Astrocyte (in vitro differentiated cells and primary cell): ENCODE results near the gene NSD1. TPM values are rescaled to one million over a fixed set of nuclear protein-coding genes. Genes with fewer than 3 reads are reported as not detected.

ENCODE experiments used
- DNase-seq: peaks from one replicate; pipeline ENCODE4 v3.0.0-alpha.2; 2010; ENCODE audit warnings: low read depth
- FAIRE-seq: peaks from 2 replicates; lab custom pipeline; 2011; peaks lifted over from hg19 to GRCh38; lab: Jason Lieb, UNC
- H2AFZ ChIP-seq: 2 replicates; pipeline ENCODE4 v1.6.0; 2012; ENCODE audit warnings: low read depth, low read length, inconsistent platforms
- H3K27ac ChIP-seq: 2 replicates; pipeline ENCODE4 v1.5.1; 2011; ENCODE audit warnings: low read depth, low read length, inconsistent platforms
- H3K27me3 ChIP-seq: 2 replicates; pipeline ENCODE4 v1.6.0; 2011; ENCODE audit warnings: low read length, inconsistent platforms; ENCODE audit not compliant: insufficient read depth
- H3K36me3 ChIP-seq: 2 replicates; pipeline ENCODE4 v1.5.1; 2011; ENCODE audit warnings: low read length, inconsistent platforms; ENCODE audit not compliant: insufficient read depth
- H3K4me1 ChIP-seq: 2 replicates; pipeline ENCODE4 v1.5.1; 2011; ENCODE audit warnings: low read length, inconsistent platforms; ENCODE audit not compliant: insufficient read depth
- H3K4me2 ChIP-seq: 2 replicates; pipeline ENCODE4 v1.6.0; 2012; ENCODE audit warnings: low read length, inconsistent platforms
- H3K4me3 ChIP-seq: 2 replicates; pipeline ENCODE4 v1.5.1; 2011; ENCODE audit warnings: low read depth, mild to moderate bottlenecking, low read length, inconsistent platforms; ENCODE audit not compliant: insufficient read depth
- H3K79me2 ChIP-seq: 2 replicates; pipeline ENCODE4 v1.6.0; 2012; ENCODE audit warnings: mild to moderate bottlenecking, low read length, inconsistent platforms; ENCODE audit not compliant: insufficient read depth
- H3K9ac ChIP-seq: 2 replicates; pipeline ENCODE4 v1.6.0; 2012; ENCODE audit warnings: mild to moderate bottlenecking, low read length, inconsistent platforms
- H3K9me3 ChIP-seq: 2 replicates; pipeline ENCODE4 v1.5.1; 2012; ENCODE audit warnings: low read depth, mild to moderate bottlenecking, low read length, inconsistent platforms; ENCODE audit not compliant: insufficient read depth
- H4K20me1 ChIP-seq: 2 replicates; pipeline ENCODE4 v1.6.0; 2012; ENCODE audit warnings: low read length, inconsistent platforms; ENCODE audit not compliant: insufficient read depth
- H3K27ac Mint-ChIP-seq: one replicate; pipeline ENCODE4 v1.8.0; 2021; ENCODE audit warnings: mild to moderate bottlenecking, mixed read lengths; ENCODE audit not compliant: unreplicated experiment
- H3K27me3 Mint-ChIP-seq: one replicate; pipeline ENCODE4 v1.8.0; 2021; ENCODE audit warnings: low read depth, mixed read lengths; ENCODE audit not compliant: unreplicated experiment
- H3K36me3 Mint-ChIP-seq: one replicate; pipeline ENCODE4 v1.8.0; 2021; ENCODE audit warnings: low read depth, mixed read lengths; ENCODE audit not compliant: unreplicated experiment
- H3K4me1 Mint-ChIP-seq: one replicate; pipeline ENCODE4 v1.8.0; 2021; ENCODE audit warnings: low read depth, mixed read lengths; ENCODE audit not compliant: unreplicated experiment
- H3K4me3 Mint-ChIP-seq: one replicate; pipeline ENCODE4 v1.8.0; 2021; ENCODE audit warnings: mild to moderate bottlenecking, moderate library complexity, mixed read lengths; ENCODE audit not compliant: unreplicated experiment
- H3K9me3 Mint-ChIP-seq: one replicate; pipeline ENCODE4 v1.8.0; 2021; ENCODE audit warnings: mild to moderate bottlenecking, mixed read lengths; ENCODE audit not compliant: unreplicated experiment
- EZH2 ChIP-seq: IDR thresholded peaks from 2 replicates; pipeline ENCODE4 v1.6.1; 2012; ENCODE audit warnings: mild to moderate bottlenecking, low read length, inconsistent platforms; ENCODE audit not compliant: insufficient read depth
- total RNA-seq: library from RNA; stranded (reverse); gene quantifications from 2 replicates; pipeline ENCODE4 v1.2.1, GENCODE V29; 2021
- TF ChIP-seq, protein P1 (sequence below): IDR thresholded peaks from 2 replicates; pipeline ENCODE4 v1.5.1; 2011; ENCODE audit warnings: low read depth, mild to moderate bottlenecking, inconsistent platforms, low read length, moderate library complexity; ENCODE audit not compliant: insufficient read depth

Gene NSD1
- total RNA-seq, 1 donor from 2014 or later = 71.9 TPM

GRCh38 chr5:177306674-177307543 lies 173.3 kb downstream of the NSD1 start:
- Histone ChIP-seq H3K36me3 (peaks cover 10% of the 10 kb centered on the region), H3K4me1 (peaks cover 39% of the 10 kb centered on the region), H3K4me2 (no peak overlapping the region), H3K27ac (no peak overlapping the region), H2AFZ (no peak overlapping the region), H4K20me1 (peaks cover 59% of the 10 kb centered on the region), H3K79me2 (peaks cover 65% of the 10 kb centered on the region), H3K9me3 (no peaks in the 10 kb centered on the region), H3K27me3 (no peaks in the 10 kb centered on the region), H3K9ac (no peak overlapping the region), H3K4me3 (no peak overlapping the region)
- DNase-seq (no peak), FAIRE-seq (no peak)
- TF ChIP-seq, protein P1, sequence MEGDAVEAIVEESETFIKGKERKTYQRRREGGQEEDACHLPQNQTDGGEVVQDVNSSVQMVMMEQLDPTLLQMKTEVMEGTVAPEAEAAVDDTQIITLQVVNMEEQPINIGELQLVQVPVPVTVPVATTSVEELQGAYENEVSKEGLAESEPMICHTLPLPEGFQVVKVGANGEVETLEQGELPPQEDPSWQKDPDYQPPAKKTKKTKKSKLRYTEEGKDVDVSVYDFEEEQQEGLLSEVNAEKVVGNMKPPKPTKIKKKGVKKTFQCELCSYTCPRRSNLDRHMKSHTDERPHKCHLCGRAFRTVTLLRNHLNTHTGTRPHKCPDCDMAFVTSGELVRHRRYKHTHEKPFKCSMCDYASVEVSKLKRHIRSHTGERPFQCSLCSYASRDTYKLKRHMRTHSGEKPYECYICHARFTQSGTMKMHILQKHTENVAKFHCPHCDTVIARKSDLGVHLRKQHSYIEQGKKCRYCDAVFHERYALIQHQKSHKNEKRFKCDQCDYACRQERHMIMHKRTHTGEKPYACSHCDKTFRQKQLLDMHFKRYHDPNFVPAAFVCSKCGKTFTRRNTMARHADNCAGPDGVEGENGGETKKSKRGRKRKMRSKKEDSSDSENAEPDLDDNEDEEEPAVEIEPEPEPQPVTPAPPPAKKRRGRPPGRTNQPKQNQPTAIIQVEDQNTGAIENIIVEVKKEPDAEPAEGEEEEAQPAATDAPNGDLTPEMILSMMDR = no peak
- TF ChIP-seq EZH2 = no peak
- Mint-ChIP-seq H3K36me3 (peaks cover 23% of the 10 kb centered on the region), H3K4me3 (no peak overlapping the region), H3K4me1 (peaks cover 20% of the 10 kb centered on the region), H3K9me3 (no peaks in the 10 kb centered on the region), H3K27me3 (no peaks in the 10 kb centered on the region), H3K27ac (no peak overlapping the region)

DNA sequence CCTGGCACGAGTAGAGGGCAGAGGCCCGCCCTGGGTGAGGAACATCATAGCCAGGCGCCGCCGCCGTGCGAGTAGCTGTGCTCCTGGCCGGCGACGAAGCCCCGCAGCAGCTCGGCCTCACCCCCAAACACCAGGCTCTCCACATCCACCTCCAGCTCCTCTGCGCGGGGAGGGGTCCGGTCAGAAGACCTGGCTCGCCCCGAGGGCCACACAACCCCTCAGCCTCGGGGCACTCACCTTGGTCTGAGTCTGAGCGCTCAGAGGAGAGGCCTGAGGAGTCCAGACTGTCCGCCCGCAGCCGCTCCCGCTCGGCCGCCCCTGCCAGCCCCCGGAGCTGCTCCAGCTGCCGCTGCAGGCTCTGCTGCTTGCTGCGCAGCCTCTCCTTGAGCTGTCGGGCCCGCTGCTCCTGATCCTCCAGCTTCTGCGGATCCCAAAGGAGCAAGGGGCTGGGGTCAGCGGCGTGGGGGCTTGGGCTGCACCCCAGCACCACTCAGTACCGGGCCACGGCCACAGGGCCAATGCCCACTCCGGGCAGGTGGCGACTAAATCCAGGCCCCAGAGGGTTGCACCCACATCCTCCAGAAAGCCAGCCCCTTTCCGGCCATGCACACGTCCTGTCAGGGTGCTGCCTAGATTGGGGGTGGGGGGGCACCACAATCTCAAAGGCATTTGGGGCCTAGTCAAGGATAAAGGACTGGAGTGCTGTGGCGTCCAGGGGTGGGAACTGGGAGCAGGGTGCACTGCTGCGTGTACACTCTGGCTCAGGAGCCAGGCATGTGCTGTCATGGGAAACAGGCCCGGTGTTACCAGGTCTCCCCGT lies 174.2 kb downstream of the NSD1 start:
- no peak overlapping the region for H3K4me3 ChIP-seq
- no peak overlapping the region for H3K9ac ChIP-seq
- no peaks in the 10 kb centered on the region for H3K27me3 ChIP-seq
- no peak overlapping the region for H3K4me2 ChIP-seq
- Mint-ChIP-seq H3K4me3 (no peak overlapping the region), H3K36me3 (peaks cover 17% of the 10 kb centered on the region), H3K27ac (no peak overlapping the region), H3K9me3 (no peaks in the 10 kb centered on the region), H3K4me1 (peaks cover 18% of the 10 kb centered on the region), H3K27me3 (no peaks in the 10 kb centered on the region)
- H2AFZ ChIP-seq = no peak overlapping the region
- H3K9me3 ChIP-seq = no peaks in the 10 kb centered on the region
- peaks cover 52% of the 10 kb centered on the region for H4K20me1 ChIP-seq
- H3K4me1 ChIP-seq = peaks cover 36% of the 10 kb centered on the region
- FAIRE-seq (no peak), DNase-seq (no peak)
- peaks cover 10% of the 10 kb centered on the region for H3K36me3 ChIP-seq
- H3K27ac ChIP-seq = no peak overlapping the region
- H3K79me2 ChIP-seq = peaks cover 57% of the 10 kb centered on the region
- TF ChIP-seq, protein P1 = no peak
- no peak for TF ChIP-seq EZH2
